ENCODE measurements around the gene KLHL7.

Gene KLHL7

DNA sequence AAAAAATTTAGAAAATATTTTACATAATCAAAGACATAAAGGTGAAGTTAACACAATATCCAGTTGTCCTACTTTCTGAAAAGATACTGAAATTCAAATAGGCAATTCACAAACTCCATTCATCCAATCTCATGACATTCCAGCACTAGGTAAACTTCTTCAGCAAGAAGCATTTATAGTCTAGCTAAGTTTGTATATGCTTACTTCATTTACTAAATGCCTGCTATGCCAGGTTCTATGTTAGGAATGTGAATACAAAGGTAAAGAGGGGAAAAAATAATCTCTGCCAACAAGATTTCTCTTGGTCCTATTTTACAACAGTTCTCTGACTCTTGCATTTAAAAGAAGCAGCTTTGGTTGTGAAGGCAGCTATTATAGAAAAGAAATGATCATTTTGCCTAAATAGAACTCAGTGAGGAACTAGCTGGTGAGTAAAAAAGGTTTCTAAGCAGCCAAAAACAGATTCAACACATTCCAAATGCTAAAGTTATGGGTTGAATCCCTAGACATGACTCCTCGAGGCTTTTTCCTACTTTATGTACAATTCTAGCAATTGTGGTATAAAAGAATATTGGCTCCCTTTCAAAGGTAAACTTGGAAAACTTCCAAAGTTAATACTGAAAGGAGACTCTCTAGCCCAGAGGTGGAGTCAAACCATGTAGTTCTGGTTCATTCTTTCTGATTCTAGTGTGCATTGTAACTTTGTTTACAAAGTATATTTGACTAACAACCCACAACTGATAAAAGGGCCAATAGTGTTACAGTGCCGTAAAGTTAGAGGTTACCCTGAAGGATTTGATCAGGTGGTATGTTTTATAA, 30.9 kb upstream of the KLHL7 start:
- no peak for TF ChIP-seq CTCF (conservative IDR thresholded peaks at IDR 0.05; ENCODE audit: low read depth, low read length)
- Histone ChIP-seq H3K4me1 (ENCODE audit: low read depth, poor library complexity, severe bottlenecking) (no peaks in the 10 kb centered on the region), H3K9ac (no peak overlapping the region), H3K27me3 (ENCODE audit: insufficient read depth, low read depth) (no peaks in the 10 kb centered on the region), H3K4me3 (IDR thresholded peaks at IDR 0.05; ENCODE audit: insufficient read depth, low read depth, low read length) (no peak overlapping the region), H2AFZ (ENCODE audit: low read depth) (no peak overlapping the region), H3K4me2 (no peak overlapping the region), H3K79me2 (ENCODE audit: insufficient read depth, low read depth) (no peaks in the 10 kb centered on the region), H4K20me1 (ENCODE audit: insufficient read depth) (no peaks in the 10 kb centered on the region), H3K36me3 (ENCODE audit: insufficient read depth) (no peaks in the 10 kb centered on the region), H3K27ac (no peak overlapping the region)

- Histone ChIP-seq H3K79me2 (ENCODE audit: insufficient read depth, low read depth) (no peaks in the 10 kb centered on the region), H4K20me1 (ENCODE audit: insufficient read depth) (no peaks in the 10 kb centered on the region), H3K27me3 (ENCODE audit: insufficient read depth, low read depth) (no peaks in the 10 kb centered on the region), H3K27ac (no peak overlapping the region), H3K9ac (no peak overlapping the region), H2AFZ (ENCODE audit: low read depth) (no peak overlapping the region), H3K4me2 (no peak overlapping the region), H3K4me1 (ENCODE audit: low read depth, poor library complexity, severe bottlenecking) (no peaks in the 10 kb centered on the region), H3K4me3 (IDR thresholded peaks at IDR 0.05; ENCODE audit: insufficient read depth, low read depth, low read length) (no peak overlapping the region), H3K36me3 (ENCODE audit: insufficient read depth) (no peaks in the 10 kb centered on the region)
- no peak for TF ChIP-seq CTCF (conservative IDR thresholded peaks at IDR 0.05; ENCODE audit: low read depth, low read length)
These were observed 30.0 kb upstream of the KLHL7 start for GRCh38 chr7:23075571-23075970.

- H3K79me2 ChIP-seq (ENCODE audit: insufficient read depth, low read depth): no peaks in the 10 kb centered on the region
- no peak for TF ChIP-seq CTCF (conservative IDR thresholded peaks at IDR 0.05; ENCODE audit: low read depth, low read length)
- H3K4me2 ChIP-seq: no peak overlapping the region
- H4K20me1 ChIP-seq (ENCODE audit: insufficient read depth): no peaks in the 10 kb centered on the region
- H3K4me3 ChIP-seq (IDR thresholded peaks at IDR 0.05; ENCODE audit: insufficient read depth, low read depth, low read length): no peak overlapping the region
- H3K27ac ChIP-seq: no peak overlapping the region
- no peaks in the 10 kb centered on the region for H3K27me3 ChIP-seq (ENCODE audit: insufficient read depth, low read depth)
- H2AFZ ChIP-seq (ENCODE audit: low read depth): no peak overlapping the region
- H3K36me3 ChIP-seq (ENCODE audit: insufficient read depth): no peaks in the 10 kb centered on the region
- H3K9ac ChIP-seq: no peak overlapping the region
- no peaks in the 10 kb centered on the region for H3K4me1 ChIP-seq (ENCODE audit: low read depth, poor library complexity, severe bottlenecking)
These were observed 28.8 kb upstream of the KLHL7 start for GRCh38 chr7:23076772-23077171.

GRCh38 chr7:23093111-23093510, 12.5 kb upstream of the KLHL7 start:
- H3K27ac ChIP-seq: no peak overlapping the region

More at GRCh38 chr7:23093111-23093510, 12.5 kb upstream of the KLHL7 start:
- no peak overlapping the region for H2AFZ ChIP-seq (ENCODE audit: low read depth)
- H3K4me3 ChIP-seq (IDR thresholded peaks at IDR 0.05; ENCODE audit: insufficient read depth, low read depth, low read length): no peak overlapping the region
- no peaks in the 10 kb centered on the region for H3K27me3 ChIP-seq (ENCODE audit: insufficient read depth, low read depth)
- no peaks in the 10 kb centered on the region for H3K36me3 ChIP-seq (ENCODE audit: insufficient read depth)
- H3K9ac ChIP-seq: no peak overlapping the region
- no peaks in the 10 kb centered on the region for H4K20me1 ChIP-seq (ENCODE audit: insufficient read depth)
- H3K79me2 ChIP-seq (ENCODE audit: insufficient read depth, low read depth): no peaks in the 10 kb centered on the region
- no peak for TF ChIP-seq CTCF (conservative IDR thresholded peaks at IDR 0.05; ENCODE audit: low read depth, low read length)
- H3K4me1 ChIP-seq (ENCODE audit: low read depth, poor library complexity, severe bottlenecking): no peaks in the 10 kb centered on the region
- no peak overlapping the region for H3K4me2 ChIP-seq
